Fibroblast of the aortic adventitia (primary cell): ENCODE results near the gene ARMC10. TPM values are rescaled to one million over a fixed set of nuclear protein-coding genes. Genes with fewer than 3 reads are reported as not detected.
"Not testable (repeated sequence)": the region's sequence is repeated elsewhere in the genome, so short reads cannot be mapped to it uniquely, and the experiment has no call there.

ENCODE experiments used
- DNase-seq: peaks from one replicate; pipeline ENCODE4 v3.0.0-alpha.2; 2010; ENCODE audit warnings: low read depth
- H3K4me3 ChIP-seq: 2 replicates; pipeline ENCODE4 v1.5.1; 2011; ENCODE audit warnings: low read depth, mild to moderate bottlenecking, control low read depth, low read length, moderate library complexity
- total RNA-seq: library from RNA; depleted of rRNA; stranded (reverse); fragments of >200 nt; gene quantifications from 2 replicates; pipeline ENCODE4 v1.2.3, GENCODE V29; 2012; ENCODE audit warnings: low replicate concordance
- TF ChIP-seq, protein P1 (sequence below): IDR thresholded peaks from 2 replicates; pipeline ENCODE4 v1.5.1; 2011; ENCODE audit warnings: mild to moderate bottlenecking, low read length, control low read depth, inconsistent platforms; ENCODE audit not compliant: insufficient read depth

The ARMC10 gene
- total RNA-seq, 1 donor, result 41.2 TPM

- no peak for DNase-seq
- H3K4me3 ChIP-seq, result no peak overlapping the region
- TF ChIP-seq, protein P1, sequence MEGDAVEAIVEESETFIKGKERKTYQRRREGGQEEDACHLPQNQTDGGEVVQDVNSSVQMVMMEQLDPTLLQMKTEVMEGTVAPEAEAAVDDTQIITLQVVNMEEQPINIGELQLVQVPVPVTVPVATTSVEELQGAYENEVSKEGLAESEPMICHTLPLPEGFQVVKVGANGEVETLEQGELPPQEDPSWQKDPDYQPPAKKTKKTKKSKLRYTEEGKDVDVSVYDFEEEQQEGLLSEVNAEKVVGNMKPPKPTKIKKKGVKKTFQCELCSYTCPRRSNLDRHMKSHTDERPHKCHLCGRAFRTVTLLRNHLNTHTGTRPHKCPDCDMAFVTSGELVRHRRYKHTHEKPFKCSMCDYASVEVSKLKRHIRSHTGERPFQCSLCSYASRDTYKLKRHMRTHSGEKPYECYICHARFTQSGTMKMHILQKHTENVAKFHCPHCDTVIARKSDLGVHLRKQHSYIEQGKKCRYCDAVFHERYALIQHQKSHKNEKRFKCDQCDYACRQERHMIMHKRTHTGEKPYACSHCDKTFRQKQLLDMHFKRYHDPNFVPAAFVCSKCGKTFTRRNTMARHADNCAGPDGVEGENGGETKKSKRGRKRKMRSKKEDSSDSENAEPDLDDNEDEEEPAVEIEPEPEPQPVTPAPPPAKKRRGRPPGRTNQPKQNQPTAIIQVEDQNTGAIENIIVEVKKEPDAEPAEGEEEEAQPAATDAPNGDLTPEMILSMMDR, result no peak
These were observed 26.1 kb upstream of the ARMC10 start for GRCh38 chr7:103048833-103049232.

- TF ChIP-seq, protein P1, result no peak
- DNase-seq, result no peak
- no peak overlapping the region for H3K4me3 ChIP-seq
These were observed 23.4 kb upstream of the ARMC10 start for GRCh38 chr7:103051519-103051918.

GRCh38 chr7:103056006-103056405, 18.9 kb upstream of the ARMC10 start:
- not testable (repeated sequence) for DNase-seq, H3K4me3 ChIP-seq

- TF ChIP-seq, protein P1, result no peak
- H3K4me3 ChIP-seq, result no peak overlapping the region
- no peak for DNase-seq
These were observed 16.8 kb upstream of the ARMC10 start for GRCh38 chr7:103058122-103058521.

- peak; percentile 46 for DNase-seq
- TF ChIP-seq, protein P1, result no peak
These were observed 15.5 kb upstream of the ARMC10 start for GRCh38 chr7:103059471-103059870.

GRCh38 chr7:103063895-103064294, 11.0 kb upstream of the ARMC10 start:
- TF ChIP-seq, protein P1, result no peak
- H3K4me3 ChIP-seq, result no peak overlapping the region
- no peak for DNase-seq

More at GRCh38 chr7:103059471-103059870, 15.5 kb upstream of the ARMC10 start:
- H3K4me3 ChIP-seq, result no peak overlapping the region

DNA sequence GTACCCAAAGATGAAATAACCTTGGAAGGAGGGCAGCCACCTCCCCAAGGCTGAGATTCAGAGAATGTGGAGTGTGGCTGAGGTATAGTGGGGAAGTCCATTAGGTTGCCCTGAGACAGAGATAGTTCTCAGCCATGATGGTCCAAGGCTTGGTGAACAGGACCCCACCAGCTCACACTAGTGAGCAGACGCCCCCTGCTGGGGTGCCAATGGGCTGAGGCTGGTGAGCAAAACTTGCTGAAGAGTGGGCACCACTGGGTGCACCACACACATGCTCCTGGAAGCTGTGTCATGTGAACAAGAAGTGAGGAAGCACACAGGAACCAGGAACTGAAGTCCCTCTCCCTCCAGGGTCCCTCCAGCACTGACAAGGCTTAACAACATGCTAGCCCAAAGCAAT, 9.3 kb upstream of the ARMC10 start:
- DNase-seq, result peak; percentile 23
- H3K4me3 ChIP-seq, result no peak overlapping the region
- TF ChIP-seq, protein P1, result peak; percentile 47
